Measurements from ENCODE around the gene ISCU. TPM values are rescaled to one million over a fixed set of nuclear protein-coding genes. Genes with fewer than 3 reads are reported as not detected.

Gene ISCU
- total RNA-seq, 2 donors from 2014 or later: 82.7 to 160 TPM

GRCh38 chr12:108582509-108582908 lies 20.1 kb downstream of the ISCU start:
- DNase-seq (no peak), ATAC-seq (no peak)
- H3K9me3 ChIP-seq: no peaks in the 10 kb centered on the region
- H3K36me3 ChIP-seq (replicated peaks in 1 of 2; ENCODE audit: insufficient read depth in 1 of 2, low read depth in 2 of 2): no peaks in the 10 kb centered on the region
- no peaks in the 10 kb centered on the region for H3K4me1 ChIP-seq
- TF ChIP-seq POLR2A (IDR thresholded peaks at IDR 0.05) (no peak), CTCF (IDR thresholded peaks at IDR 0.05) (no peak)
- no peaks in the 10 kb centered on the region for H3K27me3 ChIP-seq
- no peak overlapping the region for H3K4me3 ChIP-seq
- 61 to 62% methylated on average over 3 to 7 of the region's 9 CpGs for WGBS, 2 donors
- intact Hi-C loops (cut with DNase I): no loop called here
- H3K27ac ChIP-seq: no peak overlapping the region

GRCh38 chr12:108582978-108583770 lies 20.8 kb downstream of the ISCU start:
- Histone ChIP-seq H3K4me1 (no peaks in the 10 kb centered on the region), H3K27ac (no peak overlapping the region), H3K9me3 (no peaks in the 10 kb centered on the region), H3K36me3 (replicated peaks in 1 of 2; ENCODE audit: insufficient read depth in 1 of 2, low read depth in 2 of 2) (no peaks in the 10 kb centered on the region), H3K4me3 (no peak overlapping the region), H3K27me3 (no peaks in the 10 kb centered on the region)
- WGBS, 2 donors: 75% methylated on average over 8 to 10 of the region's 10 CpGs
- TF ChIP-seq POLR2A (IDR thresholded peaks at IDR 0.05) (no peak), CTCF (IDR thresholded peaks at IDR 0.05) (no peak)
- DNase-seq (no peak), ATAC-seq (no peak)
- intact Hi-C loops (cut with DNase I): no loop called here

GRCh38 chr12:108583991-108584390 lies 21.6 kb downstream of the ISCU start:
- intact Hi-C loops (cut with DNase I): no loop called here
- TF ChIP-seq POLR2A (IDR thresholded peaks at IDR 0.05) (no peak), CTCF (IDR thresholded peaks at IDR 0.05) (no peak)
- DNase-seq (no peak), ATAC-seq (no peak)
- Histone ChIP-seq H3K27me3 (no peaks in the 10 kb centered on the region), H3K4me3 (no peak overlapping the region), H3K4me1 (no peaks in the 10 kb centered on the region), H3K36me3 (replicated peaks in 1 of 2; ENCODE audit: insufficient read depth in 1 of 2, low read depth in 2 of 2) (no peaks in the 10 kb centered on the region), H3K9me3 (no peaks in the 10 kb centered on the region), H3K27ac (no peak overlapping the region)
- 51 to 61% methylated on average over 2 to 7 of the region's 7 CpGs for WGBS, 2 donors

GRCh38 chr12:108584456-108585065 lies 22.2 kb downstream of the ISCU start:
- TF ChIP-seq POLR2A (IDR thresholded peaks at IDR 0.05): no peak
- no peak for TF ChIP-seq CTCF (IDR thresholded peaks at IDR 0.05)
- H3K27ac ChIP-seq: no peak overlapping the region
- no peaks in the 10 kb centered on the region for H3K36me3 ChIP-seq (replicated peaks in 1 of 2; ENCODE audit: insufficient read depth in 1 of 2, low read depth in 2 of 2)
- no peak for DNase-seq
- no peaks in the 10 kb centered on the region for H3K9me3 ChIP-seq
- peaks cover 5% of the 10 kb centered on the region for H3K4me1 ChIP-seq
- H3K4me3 ChIP-seq: no peak overlapping the region
- intact Hi-C loops (cut with DNase I): no loop called here
- H3K27me3 ChIP-seq: no peaks in the 10 kb centered on the region
- WGBS, 2 donors: 66 to 69% methylated on average over 3 of the region's 3 CpGs
- no peak for ATAC-seq

Measured in body of pancreas (tissue), 4 donors.